ENCODE measurements around the gene TAS1R2.

TAS1R2 gene

GRCh38 chr1:18792747-18793146 is 66.7 kb downstream of the TAS1R2 start:
- no peaks in the 10 kb centered on the region for H3K4me1 Mint-ChIP-seq

More at GRCh38 chr1:18792747-18793146, 66.7 kb downstream of the TAS1R2 start:
- H3K27me3 Mint-ChIP-seq = peaks cover 73% of the 10 kb centered on the region
- H3K4me3 Mint-ChIP-seq = no peak overlapping the region
- no peak overlapping the region for H3K27ac Mint-ChIP-seq
- DNase-seq (no peak), ATAC-seq (no peak)
- H3K9me3 Mint-ChIP-seq = no peaks in the 10 kb centered on the region

All from stimulated activated naive CD8-positive, alpha-beta T cell treated with anti-CD3 and anti-CD28 coated beads, Interleukin-15, amount 100 ng/mL, for 72 hours (primary cell).